Stimulated activated naive CD8-positive, alpha-beta T cell treated with anti-CD3 and anti-CD28 coated beads, Interleukin-15, Interleukin-2, amounts not matched to agents 100 U/mL and 50 U/mL, for 24 hours (primary cell): ENCODE data around the gene ZMYND11.
A peak's percentile ranks its signal among the peaks of the same experiment; 100 is the strongest.

Experiments
- ATAC-seq: fragments of 150-1000 bp; cut with Tn5 transposase; one replicate; pipeline ENCODE4 v1.10.0; 2021
- DNase-seq: peaks from one replicate; pipeline ENCODE4 v3.0.0; 2021

The ZMYND11 gene

DNA sequence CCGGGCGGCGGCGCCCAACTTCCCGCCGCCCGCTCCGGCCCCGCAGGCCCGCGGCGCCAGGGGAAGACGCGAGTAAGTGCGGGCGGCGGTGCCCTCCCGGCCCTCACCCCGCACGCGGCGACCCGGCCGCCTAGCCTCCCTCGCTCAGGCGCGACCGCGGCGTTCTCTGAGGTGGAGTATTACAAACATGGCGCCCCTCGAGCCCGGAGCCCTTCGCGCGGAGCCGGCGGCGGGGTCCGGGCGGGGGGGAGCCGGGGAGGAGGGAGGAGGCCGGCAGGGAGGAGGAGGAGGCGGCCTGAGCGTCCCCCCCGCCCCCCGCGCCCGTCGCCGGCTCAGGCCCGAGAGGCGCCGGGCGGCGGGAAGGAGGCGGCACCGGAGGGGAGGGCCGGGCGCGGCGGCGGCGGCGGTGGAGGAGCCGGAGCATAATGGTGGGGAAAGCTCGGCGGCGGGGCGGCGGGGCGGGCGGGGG lies at the start of gene ZMYND11:
Gene ZMYND11 (plus strand): TSS at position 324 of the 469 bp plus-strand sequence. CDS start 44,558 bp downstream, outside the sequence.
- DNase-seq, result peak; percentile 66
- peak; percentile 42 for ATAC-seq

DNA sequence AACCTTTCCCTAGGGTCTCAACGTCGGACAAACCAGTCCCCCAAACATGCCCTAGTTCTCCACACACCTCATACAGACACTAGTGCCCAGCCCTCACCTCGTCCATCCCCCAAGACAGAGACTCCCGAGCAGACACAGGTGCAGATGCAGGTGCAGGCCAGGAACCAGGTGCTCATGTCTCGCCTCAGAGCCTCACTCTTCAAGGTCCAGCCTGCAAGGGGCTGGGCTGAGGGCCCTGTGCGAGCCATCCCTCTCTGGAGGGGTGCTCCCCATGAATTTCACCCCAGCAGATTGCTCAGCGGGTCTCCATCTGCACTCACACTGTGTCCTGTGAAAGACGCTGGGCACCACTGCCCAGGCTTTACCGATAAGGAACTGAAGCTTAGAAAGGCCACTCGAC lies 49.2 kb upstream of the ZMYND11 start:
- DNase-seq (no peak), ATAC-seq (no peak)

- ATAC-seq (no peak), DNase-seq (no peak)
Measured at GRCh38 chr10:87177-88080, 47.8 kb upstream of the ZMYND11 start.

DNA sequence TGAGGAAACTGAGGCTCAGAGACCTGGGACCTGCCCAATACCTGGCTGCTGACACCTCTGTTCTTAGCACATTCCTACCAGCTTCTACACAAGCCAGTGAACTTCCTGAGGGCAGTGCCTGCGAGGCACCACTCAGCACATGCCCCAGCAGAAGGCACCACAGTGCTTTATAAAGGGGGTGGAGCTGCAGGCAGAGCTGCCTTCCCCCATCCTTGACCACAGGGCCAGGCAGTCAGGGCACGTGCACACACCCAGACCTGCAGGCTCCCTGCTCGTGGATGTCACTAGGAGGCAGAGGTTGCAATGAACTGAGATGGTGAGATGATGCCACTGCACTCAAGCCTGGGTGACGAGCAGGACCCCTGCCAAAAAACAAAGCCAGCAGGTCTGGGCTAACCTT lies 47.0 kb upstream of the ZMYND11 start:
- DNase-seq (no peak), ATAC-seq (no peak)

DNA sequence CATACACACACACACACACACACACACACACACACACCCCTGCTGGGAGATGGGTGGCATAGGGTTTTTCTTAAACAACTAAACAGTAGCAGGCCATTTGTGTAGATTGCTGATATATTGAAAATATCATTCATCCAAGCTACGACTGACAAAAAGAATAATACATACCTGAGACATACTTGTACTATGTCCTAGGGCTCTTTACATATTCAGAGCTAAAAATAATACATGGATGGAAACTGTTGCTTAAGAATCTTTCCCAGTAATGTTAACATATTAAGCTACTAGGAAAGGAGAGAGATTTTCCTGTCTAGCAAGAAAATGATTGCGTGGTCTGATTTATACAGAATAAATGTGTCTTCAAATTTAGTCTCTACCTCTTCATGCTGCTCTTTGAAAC lies 46.0 kb upstream of the ZMYND11 start:
- no peak for ATAC-seq

GRCh38 chr10:90161-90560 lies 45.1 kb upstream of the ZMYND11 start:
- no peak for ATAC-seq

More for the DNA sequence above, 46.0 kb upstream of the ZMYND11 start:
- DNase-seq, result no peak

GRCh38 chr10:91313-91712 lies 43.9 kb upstream of the ZMYND11 start:
- DNase-seq (no peak), ATAC-seq (no peak)

More at GRCh38 chr10:90161-90560, 45.1 kb upstream of the ZMYND11 start:
- no peak for DNase-seq

DNA sequence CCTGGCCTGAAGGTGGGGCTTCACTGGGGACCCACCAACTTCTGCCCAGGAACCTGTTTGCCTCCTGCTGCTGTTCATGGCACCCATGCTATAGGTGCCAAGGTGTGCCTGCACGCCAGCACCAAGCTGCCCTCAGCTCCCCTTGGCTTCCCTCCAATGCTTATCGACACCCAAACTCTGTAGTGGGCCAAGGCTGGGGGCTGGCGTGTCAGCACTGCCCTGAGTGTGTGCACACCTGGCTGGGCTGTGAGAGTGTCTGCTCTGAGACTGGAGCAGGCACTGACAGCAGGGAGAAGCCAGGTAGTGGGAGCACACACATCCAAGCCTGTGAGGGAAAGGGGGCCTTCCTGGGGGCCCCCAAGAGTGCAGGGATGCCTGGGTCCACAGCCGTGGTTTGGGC lies 43.1 kb upstream of the ZMYND11 start:
- no peak for DNase-seq
- no peak for ATAC-seq

DNA sequence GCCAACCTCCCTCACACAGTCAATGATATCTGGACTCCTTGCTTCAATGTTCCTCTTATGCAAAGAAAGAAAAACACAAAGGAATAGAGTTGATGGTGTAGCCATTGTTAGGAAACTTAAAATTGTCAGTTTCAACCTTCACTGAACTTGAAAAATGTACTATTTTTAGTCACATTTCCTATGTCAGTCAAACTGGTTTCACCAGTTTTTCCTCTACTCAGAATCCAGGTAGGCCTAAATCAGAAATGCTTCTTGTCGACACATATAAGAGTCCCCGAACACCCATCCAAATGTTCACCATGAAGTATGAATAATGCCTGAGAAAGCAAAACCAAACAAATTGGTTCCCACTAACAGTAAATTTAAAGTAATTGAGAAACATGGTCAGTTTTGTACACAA lies 42.4 kb upstream of the ZMYND11 start:
- ATAC-seq (no peak), DNase-seq (no peak)

- DNase-seq (no peak), ATAC-seq (no peak)
Measured at GRCh38 chr10:94613-95012, 40.6 kb upstream of the ZMYND11 start.

DNA sequence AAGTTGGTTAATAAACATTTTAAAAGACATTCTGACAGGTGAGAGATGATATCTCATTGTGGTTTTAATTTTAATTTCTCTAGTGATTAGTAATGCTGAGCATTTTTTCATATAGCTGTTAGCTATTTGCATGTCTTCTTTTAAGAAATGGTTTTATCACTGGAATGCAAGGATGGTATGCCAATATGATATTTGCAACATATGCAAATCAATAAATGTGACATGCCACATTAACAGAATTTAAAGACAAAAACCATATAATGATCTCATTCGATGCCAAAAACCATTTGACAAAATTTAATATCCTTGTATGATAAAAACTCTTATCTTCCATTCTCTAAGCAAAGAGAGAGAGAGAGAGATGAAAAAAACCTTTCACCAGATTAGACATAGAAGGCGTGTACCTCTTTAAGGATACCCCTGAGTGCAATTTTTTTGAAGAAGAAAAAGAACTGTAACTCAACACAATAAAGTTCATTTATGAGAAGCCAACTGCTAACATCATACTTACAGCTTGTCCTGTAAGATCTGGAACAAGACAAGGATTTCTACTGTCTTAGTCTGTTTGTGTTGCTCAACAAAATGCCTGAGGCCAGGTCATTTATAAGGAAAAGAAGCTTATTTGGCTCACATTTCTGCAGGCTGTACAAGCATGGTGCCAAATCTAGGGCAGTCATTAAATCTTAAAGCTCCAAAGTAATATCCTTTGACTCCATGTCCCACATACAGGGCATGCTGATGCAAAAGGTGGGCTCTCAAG lies 39.7 kb upstream of the ZMYND11 start:
- DNase-seq, result no peak
- no peak for ATAC-seq

- ATAC-seq (no peak), DNase-seq (no peak)
Measured at GRCh38 chr10:96466-96865, 38.8 kb upstream of the ZMYND11 start.

GRCh38 chr10:104416-104815 lies 30.8 kb upstream of the ZMYND11 start:
- ATAC-seq, result no peak

GRCh38 chr10:104862-105565 lies 30.2 kb upstream of the ZMYND11 start:
- DNase-seq (no peak), ATAC-seq (no peak)

More at GRCh38 chr10:104416-104815, 30.8 kb upstream of the ZMYND11 start:
- no peak for DNase-seq

GRCh38 chr10:105806-106205 lies 29.4 kb upstream of the ZMYND11 start:
- no peak for ATAC-seq
- DNase-seq, result no peak

DNA sequence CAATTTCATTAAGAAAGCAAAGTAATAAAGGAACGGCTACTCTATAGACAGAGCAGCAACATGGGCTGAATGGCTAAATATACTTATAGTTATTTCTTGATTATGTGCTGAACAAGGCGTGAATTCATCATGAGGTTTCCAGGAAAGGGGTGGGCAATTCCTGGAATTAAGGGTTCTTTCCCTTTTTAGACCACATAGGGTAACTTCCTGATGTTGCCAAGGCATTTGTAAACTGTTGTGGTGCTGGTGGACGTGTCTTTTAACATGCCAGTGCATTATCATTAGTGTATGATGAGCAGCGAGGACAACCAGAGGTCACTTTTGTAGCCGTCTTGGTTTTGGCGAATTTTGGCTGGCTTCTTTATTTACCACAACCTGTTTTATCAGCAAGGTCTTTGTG lies 28.5 kb upstream of the ZMYND11 start:
- ATAC-seq (no peak), DNase-seq (peak; percentile 19)

- DNase-seq, result no peak
- no peak for ATAC-seq
Measured at GRCh38 chr10:112246-112645, 23.0 kb upstream of the ZMYND11 start.

DNA sequence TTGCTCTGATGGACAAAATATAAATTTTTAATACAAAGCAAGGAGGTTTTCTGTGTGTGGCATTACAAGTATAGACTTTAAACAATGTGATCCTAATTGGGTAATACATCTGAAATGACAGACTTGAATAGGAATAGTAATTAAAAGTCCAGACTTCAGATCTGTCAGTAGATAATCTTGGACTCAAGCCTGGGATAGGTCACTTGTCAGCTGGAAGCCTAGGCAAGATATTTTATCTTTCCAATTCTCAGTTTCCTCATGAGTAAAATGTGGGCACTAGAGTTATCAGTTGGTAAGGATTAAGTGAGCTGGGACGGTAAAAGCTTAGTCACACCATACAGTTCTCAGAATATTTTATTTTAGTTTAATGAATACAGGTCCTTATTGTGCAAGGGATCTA lies 10.4 kb upstream of the ZMYND11 start:
- DNase-seq (no peak), ATAC-seq (no peak)

GRCh38 chr10:127612-128432 lies 7.4 kb upstream of the ZMYND11 start:
- ATAC-seq, result peak; percentile 75

GRCh38 chr10:129810-130209 lies 5.4 kb upstream of the ZMYND11 start:
- DNase-seq (no peak), ATAC-seq (no peak)

More at GRCh38 chr10:127612-128432, 7.4 kb upstream of the ZMYND11 start:
- DNase-seq, result peak; percentile 33
